DLD1 (cell line): ENCODE measurements around the gene GSN.
"Not testable (repeated sequence)": the region's sequence is repeated elsewhere in the genome, so short reads cannot be mapped to it uniquely, and the experiment has no call there.

Source experiments
- in situ Hi-C: cut with HindIII; loops from 2 replicates; pipeline ENCODE4 v1.10.0; 2017; ENCODE audit warnings: low sequenced_read_pairs

Gene GSN

GRCh38 chr9:121285835-121286687, 18.1 kb downstream of the GSN start:
- in situ Hi-C loops: loop anchor here (10.0 kb wide), 1 partner anchor 119 kb away; no protein-coding TSS in a partner anchor

GRCh38 chr9:121286688-121286972, 18.7 kb downstream of the GSN start:
- in situ Hi-C loops: loop anchor here (10.0 kb wide), 1 partner anchor 118 kb away; no protein-coding TSS in a partner anchor

GRCh38 chr9:121286973-121287741, 19.2 kb downstream of the GSN start:
- in situ Hi-C loops: loop anchor here (10.0 kb wide), 1 partner anchor 118 kb away; no protein-coding TSS in a partner anchor

GRCh38 chr9:121288673-121289025, 20.7 kb downstream of the GSN start:
- in situ Hi-C loops: loop anchor here (10.0 kb wide), 1 partner anchor 116 kb away; no protein-coding TSS in a partner anchor

- in situ Hi-C loops: loop anchor here (10.0 kb wide), 1 partner anchor 116 kb away; no protein-coding TSS in a partner anchor
Measured at GRCh38 chr9:121289026-121289771, 21.2 kb downstream of the GSN start.

GRCh38 chr9:121289772-121290370, 21.9 kb downstream of the GSN start:
- in situ Hi-C loops: loop anchor here (10.0 kb wide), 1 partner anchor 115 kb away; no protein-coding TSS in a partner anchor

GRCh38 chr9:121291536-121291935, 23.6 kb downstream of the GSN start:
- in situ Hi-C loops: not testable (repeated sequence)

- in situ Hi-C loops: no loop called here
Measured at GRCh38 chr9:121292051-121292450, 24.1 kb downstream of the GSN start.

- in situ Hi-C loops: no loop called here
Measured at GRCh38 chr9:121292801-121293241, 24.9 kb downstream of the GSN start.

GRCh38 chr9:121294151-121294743, 26.3 kb downstream of the GSN start:
- in situ Hi-C loops: no loop called here

- in situ Hi-C loops: no loop called here
Measured at GRCh38 chr9:121294866-121295661, 27.1 kb downstream of the GSN start.

- in situ Hi-C loops: no loop called here
Measured at GRCh38 chr9:121295662-121296191, 27.8 kb downstream of the GSN start.

GRCh38 chr9:121296213-121297127, 28.5 kb downstream of the GSN start:
- in situ Hi-C loops: no loop called here

- in situ Hi-C loops: no loop called here
Measured at GRCh38 chr9:121297389-121297788, 29.4 kb downstream of the GSN start.

- in situ Hi-C loops: no loop called here
Measured at GRCh38 chr9:121298016-121298538, 30.1 kb downstream of the GSN start.

GRCh38 chr9:121298689-121299466, 30.9 kb downstream of the GSN start:
- in situ Hi-C loops: no loop called here
